ENCODE results near the gene ENTPD6. TPM values are rescaled to one million over a fixed set of nuclear protein-coding genes. Genes with fewer than 3 reads are reported as not detected.
"Not testable (repeated sequence)": the region's sequence is repeated elsewhere in the genome, so short reads cannot be mapped to it uniquely, and the experiment has no call there.

Gene ENTPD6
- total and polyA plus RNA-seq, 2 experiments from 2014 or later = 32.9 to 50.4 TPM

DNA sequence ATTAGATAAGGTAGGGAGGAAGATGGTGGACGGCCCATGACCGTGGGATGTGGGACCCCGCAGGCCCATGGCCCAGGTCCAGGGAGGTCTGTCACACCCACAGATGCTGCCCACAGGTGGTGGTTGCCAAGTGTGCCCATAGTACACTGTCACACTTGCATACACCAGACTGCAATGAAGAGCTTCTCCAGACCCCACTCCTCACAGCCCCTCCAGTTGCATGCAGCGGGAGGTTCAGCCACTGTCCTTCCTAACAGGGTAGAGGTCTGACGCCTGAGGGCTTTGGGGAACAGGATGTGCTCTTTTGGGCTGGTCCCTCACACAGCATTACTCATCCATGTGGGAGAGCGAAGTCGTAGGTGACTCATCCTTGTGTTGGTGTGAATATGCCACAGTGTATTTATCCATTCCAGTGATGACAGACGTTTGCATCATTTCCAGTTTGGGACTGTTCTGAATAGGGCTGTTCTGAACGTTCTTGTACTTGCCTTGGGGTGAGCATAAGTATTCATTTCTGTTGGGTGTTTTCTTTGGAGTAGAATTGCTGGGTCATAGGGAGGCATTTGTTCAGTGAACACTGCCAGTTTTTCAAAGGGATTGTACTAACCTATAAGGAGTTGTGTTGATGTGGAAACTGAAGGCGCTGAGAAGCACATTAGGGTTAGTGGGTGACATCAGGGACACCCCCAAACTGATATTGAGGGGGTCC, 42.3 kb downstream of the ENTPD6 start:
- peak overlapping the region; percentile 81 for H3K9ac ChIP-seq
- H2AFZ ChIP-seq = no peak overlapping the region; the same call in 1 of the 2 replicates
- H3K9me3 ChIP-seq (ENCODE audit: low read depth) = no peaks in the 10 kb centered on the region
- H3F3A ChIP-seq (ENCODE audit: insufficient read depth) = peaks cover 26% of the 10 kb centered on the region
- no peaks in the 10 kb centered on the region; the same call in 1 of the 2 replicates for H3K9me2 ChIP-seq (ENCODE audit: insufficient read depth)
- 0 out of 2 replicates have a peak overlapping the region, but pooled peaks have one; percentile 24 for H3K4me3 ChIP-seq
- H3K79me2 ChIP-seq (ENCODE audit: insufficient read depth) = no peaks in the 10 kb centered on the region
- in situ Hi-C loops (cut with MboI) = no loop called here
- H3K27me3 ChIP-seq (replicated peaks; ENCODE audit: insufficient read depth) = no peaks in the 10 kb centered on the region
- no peaks in the 10 kb centered on the region for H4K20me1 ChIP-seq (ENCODE audit: insufficient read depth)
- peak; percentile 99 for DNase-seq
- peak overlapping the region; percentile 76 for H3K4me2 ChIP-seq (ENCODE audit: unreplicated experiment)
- peaks cover 44% of the 10 kb centered on the region for H3K4me1 ChIP-seq (ENCODE audit: insufficient read depth)
- H3K36me3 ChIP-seq (ENCODE audit: low read depth) = no peaks in the 10 kb centered on the region
- peak overlapping the region; percentile 98 for H3K27ac ChIP-seq
- WGBS, 2 experiments (ENCODE audit: low coverage in 1 of 2, low lambda C conversion rate in 2 of 2, missing lambda C conversion rate in 2 of 2) = 19 to 27% methylated on average over 10 of the region's 10 CpGs
- TF ChIP-seq EZH2phosphoT487 (IDR thresholded peaks at IDR 0.05; ENCODE audit: insufficient read depth, low read depth) = peak; percentile 69; the same call in 1 of the 2 replicates
- no peak for TF ChIP-seq EZH2 (IDR thresholded peaks at IDR 0.05; ENCODE audit: insufficient read depth, poor library complexity, severe bottlenecking)

DNA sequence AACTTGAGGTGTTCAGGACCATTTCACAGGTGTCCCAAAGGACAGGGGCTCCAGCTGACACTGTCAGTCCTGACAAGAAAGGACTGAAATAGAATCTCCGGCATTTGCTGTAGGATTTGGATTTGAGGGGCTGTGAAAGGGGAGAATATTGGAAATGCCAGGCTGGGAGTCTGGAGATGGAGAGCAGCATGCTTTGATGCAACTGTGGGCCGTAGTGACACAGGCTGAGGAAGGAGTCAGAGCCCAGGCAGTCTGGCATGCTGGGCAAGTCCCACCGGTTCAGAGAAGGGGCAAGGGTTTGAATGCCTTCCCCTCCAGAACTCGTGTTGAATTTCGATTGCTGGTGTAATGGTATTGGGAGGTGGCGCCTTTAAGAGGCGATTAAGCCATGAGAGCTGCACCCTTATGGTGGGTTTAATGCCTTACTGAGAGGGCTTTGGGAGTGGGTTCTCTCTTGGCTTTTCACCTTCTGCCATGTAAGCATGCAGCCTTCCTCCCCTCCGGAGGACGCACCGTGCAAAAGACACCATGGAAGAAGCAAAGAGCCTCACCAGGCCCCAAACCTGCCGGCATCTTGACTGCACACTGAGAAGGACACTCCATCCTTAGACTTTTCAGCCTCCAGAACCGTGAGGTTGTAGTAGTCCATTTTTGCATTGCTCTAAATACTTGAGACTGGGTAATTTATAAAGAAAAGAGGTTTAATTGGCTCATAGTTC, 43.0 kb downstream of the ENTPD6 start:
- Histone ChIP-seq H3K9ac (peak overlapping the region; percentile 81), H3K9me2 (ENCODE audit: insufficient read depth) (no peaks in the 10 kb centered on the region; the same call in 1 of the 2 replicates), H3K79me2 (ENCODE audit: insufficient read depth) (no peaks in the 10 kb centered on the region), H3K27ac (peak overlapping the region; percentile 98), H3F3A (ENCODE audit: insufficient read depth) (peaks cover 18% of the 10 kb centered on the region), H3K36me3 (ENCODE audit: low read depth) (no peaks in the 10 kb centered on the region), H3K4me2 (ENCODE audit: unreplicated experiment) (peak overlapping the region; percentile 76), H3K9me3 (ENCODE audit: low read depth) (no peaks in the 10 kb centered on the region), H4K20me1 (ENCODE audit: insufficient read depth) (no peaks in the 10 kb centered on the region), H3K27me3 (replicated peaks; ENCODE audit: insufficient read depth) (no peaks in the 10 kb centered on the region), H2AFZ (no peak overlapping the region; the same call in 1 of the 2 replicates), H3K4me3 (0 out of 2 replicates have a peak overlapping the region, but pooled peaks have one; percentile 24), H3K4me1 (ENCODE audit: insufficient read depth) (peaks cover 37% of the 10 kb centered on the region)
- in situ Hi-C loops (cut with MboI) = no loop called here
- WGBS, 2 experiments (ENCODE audit: low coverage in 1 of 2, low lambda C conversion rate in 2 of 2, missing lambda C conversion rate in 2 of 2) = 90 to 92% methylated on average over 12 of the region's 12 CpGs
- TF ChIP-seq EZH2 (IDR thresholded peaks at IDR 0.05; ENCODE audit: insufficient read depth, poor library complexity, severe bottlenecking) (no peak), EZH2phosphoT487 (IDR thresholded peaks at IDR 0.05; ENCODE audit: insufficient read depth, low read depth) (no peak)
- DNase-seq = peak; percentile 74

DNA sequence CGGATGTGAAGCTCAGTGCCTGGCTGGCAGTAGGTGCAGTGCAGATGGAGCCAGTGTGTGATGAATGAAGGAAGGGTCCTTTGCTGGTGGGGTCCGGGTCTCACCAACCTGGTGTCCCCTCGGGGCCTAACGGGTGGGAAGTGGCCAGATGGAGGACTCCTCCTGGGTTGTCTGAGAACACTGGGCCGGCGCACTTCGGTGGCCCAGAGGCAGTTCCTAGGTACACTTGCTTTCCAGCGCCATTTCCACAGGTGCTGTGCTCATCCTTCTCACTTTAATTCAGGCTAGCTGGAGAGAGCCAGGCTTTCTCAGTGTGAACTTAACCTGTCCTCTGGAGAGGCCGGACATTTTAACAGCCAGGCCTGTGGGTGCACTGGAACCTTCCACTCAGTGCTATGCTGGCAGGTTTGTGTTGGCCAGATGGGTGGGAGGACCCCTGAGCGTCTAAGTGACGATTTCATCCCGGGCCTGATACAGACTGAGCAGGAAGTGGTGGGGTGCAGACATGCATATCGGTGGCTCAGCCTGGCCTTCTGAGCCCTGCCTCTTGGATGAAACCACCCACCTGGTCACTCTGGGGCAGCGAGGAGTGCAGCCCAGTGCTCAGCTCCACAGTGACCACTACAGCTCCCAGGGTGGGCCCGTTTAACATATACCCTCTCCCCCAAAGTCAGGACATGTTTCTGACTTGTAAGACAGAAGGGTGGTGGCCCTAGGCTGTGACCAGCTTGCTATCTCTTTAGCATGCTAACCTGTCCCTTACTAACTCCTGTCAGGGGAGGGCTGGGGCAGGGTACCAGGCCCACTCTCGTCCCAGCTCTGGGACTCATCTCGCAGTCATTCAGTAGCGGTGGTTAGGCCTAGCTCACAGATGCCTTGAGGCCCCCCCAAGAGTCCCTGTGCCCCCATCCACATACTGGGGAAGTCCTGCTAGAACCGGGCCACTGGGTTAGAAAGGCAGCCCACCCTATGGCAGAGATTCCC, 44.2 kb downstream of the ENTPD6 start:
- in situ Hi-C loops (cut with MboI) = no loop called here
- H3K9me2 ChIP-seq (ENCODE audit: insufficient read depth) = no peaks in the 10 kb centered on the region; the same call in 1 of the 2 replicates
- no peak overlapping the region for H3K27ac ChIP-seq
- H3K4me2 ChIP-seq (ENCODE audit: unreplicated experiment) = no peak overlapping the region
- H3F3A ChIP-seq (ENCODE audit: insufficient read depth) = peaks cover 13% of the 10 kb centered on the region
- no peak overlapping the region for H3K4me3 ChIP-seq
- no peak overlapping the region for H2AFZ ChIP-seq
- H3K27me3 ChIP-seq (replicated peaks; ENCODE audit: insufficient read depth) = no peaks in the 10 kb centered on the region
- TF ChIP-seq EZH2phosphoT487 (IDR thresholded peaks at IDR 0.05; ENCODE audit: insufficient read depth, low read depth) = no peak
- DNase-seq = no peak
- no peaks in the 10 kb centered on the region for H4K20me1 ChIP-seq (ENCODE audit: insufficient read depth)
- 89 to 93% methylated on average over 19 of the region's 19 CpGs for WGBS, 2 experiments (ENCODE audit: low coverage in 1 of 2, low lambda C conversion rate in 2 of 2, missing lambda C conversion rate in 2 of 2)
- no peaks in the 10 kb centered on the region for H3K9me3 ChIP-seq (ENCODE audit: low read depth)
- H3K36me3 ChIP-seq (ENCODE audit: low read depth) = no peaks in the 10 kb centered on the region
- H3K4me1 ChIP-seq (ENCODE audit: insufficient read depth) = peaks cover 25% of the 10 kb centered on the region
- H3K9ac ChIP-seq = no peak overlapping the region
- H3K79me2 ChIP-seq (ENCODE audit: insufficient read depth) = no peaks in the 10 kb centered on the region

DNA sequence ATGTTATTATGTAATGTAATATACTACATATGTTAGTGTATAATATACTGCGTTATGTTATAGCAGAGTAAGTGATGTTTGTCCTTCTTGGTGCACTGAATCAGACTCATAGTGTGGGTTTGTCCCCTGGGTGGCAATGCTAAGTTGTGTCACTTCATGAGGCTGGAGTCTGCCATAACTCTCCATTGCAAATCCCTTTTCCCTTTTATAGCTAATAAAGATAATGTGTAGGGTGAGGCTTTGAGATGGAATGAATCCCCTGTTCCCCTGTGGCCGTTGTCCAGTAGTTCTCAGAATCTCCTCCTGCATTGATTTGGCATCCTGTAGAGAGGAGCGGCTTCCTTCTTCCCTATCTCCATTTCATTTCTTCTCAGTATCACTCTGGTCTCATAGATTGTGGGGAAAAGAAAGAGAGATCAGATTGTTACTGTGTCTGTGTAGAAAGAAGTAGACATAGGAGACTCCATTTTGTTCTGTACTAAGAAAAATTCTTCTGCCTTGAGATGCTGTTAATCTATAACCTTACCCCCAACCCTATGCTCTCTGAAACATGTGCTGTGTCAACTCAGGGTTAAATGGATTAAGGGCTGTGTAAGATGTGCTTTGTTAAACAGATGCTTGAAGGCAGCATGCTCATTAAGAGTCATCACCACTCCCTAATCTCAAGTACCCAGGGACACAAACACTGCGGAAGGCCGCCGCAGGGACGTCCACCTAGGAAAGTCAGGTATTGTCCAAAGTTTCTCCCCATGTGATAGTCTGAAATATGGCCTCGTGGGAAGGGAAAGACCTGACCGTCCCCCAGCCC, 45.5 kb downstream of the ENTPD6 start:
- H3K9ac ChIP-seq; H3K9me2 ChIP-seq (ENCODE audit: insufficient read depth); H3K9me3 ChIP-seq (ENCODE audit: low read depth); H3K27me3 ChIP-seq (replicated peaks; ENCODE audit: insufficient read depth); DNase-seq; H2AFZ ChIP-seq; H3K4me2 ChIP-seq (ENCODE audit: unreplicated experiment); H3K79me2 ChIP-seq (ENCODE audit: insufficient read depth); H3K27ac ChIP-seq; in situ Hi-C loops (cut with MboI); H3K36me3 ChIP-seq (ENCODE audit: low read depth); H3K4me3 ChIP-seq; H4K20me1 ChIP-seq (ENCODE audit: insufficient read depth): not testable (repeated sequence)
- H3K4me1 ChIP-seq (ENCODE audit: insufficient read depth) = peaks cover 24% of the 10 kb centered on the region
- 90% methylated on average over 9 of the region's 9 CpGs for WGBS, 2 experiments (ENCODE audit: low coverage in 1 of 2, low lambda C conversion rate in 2 of 2, missing lambda C conversion rate in 2 of 2)
- H3F3A ChIP-seq (ENCODE audit: insufficient read depth) = peaks cover 18% of the 10 kb centered on the region

DNA sequence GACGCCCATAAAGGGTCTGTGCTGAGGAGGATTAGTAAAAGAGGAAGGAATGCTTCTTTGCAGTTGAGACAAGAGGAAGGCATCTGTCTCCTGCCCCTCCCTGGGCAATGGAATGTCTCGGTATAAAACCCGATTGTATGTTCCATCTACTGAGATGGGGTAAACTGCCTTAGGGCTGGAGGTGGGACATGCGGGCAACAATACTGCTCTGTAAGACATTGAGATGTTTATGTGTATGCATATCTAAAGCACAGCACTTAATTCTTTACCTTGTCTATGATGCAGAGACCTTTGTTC, 46.1 kb downstream of the ENTPD6 start:
- H3K27ac ChIP-seq, DNase-seq: not testable (repeated sequence)

More for the DNA sequence above, 46.1 kb downstream of the ENTPD6 start:
- H3K4me3 ChIP-seq; H3K9ac ChIP-seq; H3K9me2 ChIP-seq (ENCODE audit: insufficient read depth); H3K36me3 ChIP-seq (ENCODE audit: low read depth); H3K79me2 ChIP-seq (ENCODE audit: insufficient read depth); H3K9me3 ChIP-seq (ENCODE audit: low read depth); in situ Hi-C loops (cut with MboI); H4K20me1 ChIP-seq (ENCODE audit: insufficient read depth); H2AFZ ChIP-seq; H3K27me3 ChIP-seq (replicated peaks; ENCODE audit: insufficient read depth); H3K4me2 ChIP-seq (ENCODE audit: unreplicated experiment): not testable (repeated sequence)
- peaks cover 28% of the 10 kb centered on the region for H3K4me1 ChIP-seq (ENCODE audit: insufficient read depth)
- 68 to 71% methylated on average over 4 of the region's 4 CpGs for WGBS, 2 experiments (ENCODE audit: low coverage in 1 of 2, low lambda C conversion rate in 2 of 2, missing lambda C conversion rate in 2 of 2)
- H3F3A ChIP-seq (ENCODE audit: insufficient read depth) = peaks cover 22% of the 10 kb centered on the region
